Adrenal gland (tissue), 5 donors: ENCODE results near the gene ASB10.

Experiments used
- POLR2A ChIP-seq, 2 donors: fragments of 450-650 bp; IDR thresholded peaks; one replicate each; pipeline ENCODE4 v1.6.1; 2017; ENCODE audit warnings: antibody characterized with exemption in 2 of 2, mild to moderate bottlenecking in 2 of 2, moderate library complexity in 1 of 2
- TF ChIP-seq, protein P1 (sequence below), 6 experiments: fragments of 450-650 bp in 4 of 6; fragments of 200-600 bp in 2 of 6; sonication (generic) in 1 of 6; IDR thresholded peaks; 1 replicate in 5 of 6; 2 replicates in 1 of 6; pipeline versions ENCODE4 v1.5.1 to v1.8.0; 2016 to 2021; ENCODE audit warnings: antibody characterized with exemption in 6 of 6, mild to moderate bottlenecking in 2 of 6, moderate library complexity in 1 of 6
- donor health status: DM: no; HTN: no; CAD: no.

DNA sequence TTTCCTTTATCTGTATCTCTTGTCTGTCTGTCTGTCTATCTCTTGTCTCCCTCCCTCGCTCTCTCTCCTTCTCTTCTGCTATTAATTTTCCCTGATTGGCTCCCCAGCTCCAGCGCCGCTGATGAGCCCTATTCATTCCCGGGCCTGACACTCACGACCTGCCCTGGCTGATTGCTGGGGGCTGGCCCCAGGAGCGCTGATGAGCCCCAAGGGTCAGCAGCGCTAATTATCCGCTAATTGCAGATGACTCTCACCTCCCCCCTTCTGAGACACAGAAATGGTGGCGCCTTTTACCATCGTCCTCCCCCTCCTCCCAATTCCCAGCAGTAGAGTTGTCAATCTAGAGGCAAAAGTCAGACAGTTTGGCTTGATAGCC, 18.3 kb downstream of the ASB10 start:
- TF ChIP-seq, protein P1, sequence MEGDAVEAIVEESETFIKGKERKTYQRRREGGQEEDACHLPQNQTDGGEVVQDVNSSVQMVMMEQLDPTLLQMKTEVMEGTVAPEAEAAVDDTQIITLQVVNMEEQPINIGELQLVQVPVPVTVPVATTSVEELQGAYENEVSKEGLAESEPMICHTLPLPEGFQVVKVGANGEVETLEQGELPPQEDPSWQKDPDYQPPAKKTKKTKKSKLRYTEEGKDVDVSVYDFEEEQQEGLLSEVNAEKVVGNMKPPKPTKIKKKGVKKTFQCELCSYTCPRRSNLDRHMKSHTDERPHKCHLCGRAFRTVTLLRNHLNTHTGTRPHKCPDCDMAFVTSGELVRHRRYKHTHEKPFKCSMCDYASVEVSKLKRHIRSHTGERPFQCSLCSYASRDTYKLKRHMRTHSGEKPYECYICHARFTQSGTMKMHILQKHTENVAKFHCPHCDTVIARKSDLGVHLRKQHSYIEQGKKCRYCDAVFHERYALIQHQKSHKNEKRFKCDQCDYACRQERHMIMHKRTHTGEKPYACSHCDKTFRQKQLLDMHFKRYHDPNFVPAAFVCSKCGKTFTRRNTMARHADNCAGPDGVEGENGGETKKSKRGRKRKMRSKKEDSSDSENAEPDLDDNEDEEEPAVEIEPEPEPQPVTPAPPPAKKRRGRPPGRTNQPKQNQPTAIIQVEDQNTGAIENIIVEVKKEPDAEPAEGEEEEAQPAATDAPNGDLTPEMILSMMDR (IDR thresholded peaks at IDR 0.05) = no peak
- no peak for TF ChIP-seq POLR2A (IDR thresholded peaks at IDR 0.05)
